H9 (cell line): ENCODE measurements around the gene ATF6. TPM values are rescaled to one million over a fixed set of nuclear protein-coding genes. Genes with fewer than 3 reads are reported as not detected.

Source experiments
- DNase-seq: peaks from one replicate; pipeline ENCODE4 v3.0.0-alpha.2; 2017
- H2AFZ ChIP-seq: one replicate; pipeline ENCODE4 v1.6.1; 2013; ENCODE audit warnings: mild to moderate bottlenecking, low read length, control low read depth, moderate library complexity
- H2AK5ac ChIP-seq: 2 replicates; pipeline ENCODE4 v1.6.1; 2013; ENCODE audit warnings: low read length, control low read depth, mixed read lengths; ENCODE audit not compliant: insufficient read length
- H2BK120ac ChIP-seq: one replicate; pipeline ENCODE4 v1.6.1; 2013; ENCODE audit warnings: low read depth, mild to moderate bottlenecking, low read length, control low read depth, inconsistent platforms; ENCODE audit not compliant: poor library complexity, severe bottlenecking
- H2BK12ac ChIP-seq: 2 replicates; pipeline ENCODE4 v1.6.1; 2013; ENCODE audit warnings: low read length, control low read depth, mixed read lengths, low read depth; ENCODE audit not compliant: insufficient read length
- H2BK15ac ChIP-seq: 2 replicates; pipeline ENCODE4 v1.6.1; 2013; ENCODE audit warnings: low read depth, low read length, control low read depth
- H2BK20ac ChIP-seq: one replicate; pipeline ENCODE4 v1.6.1; 2013; ENCODE audit warnings: low read depth, mild to moderate bottlenecking, low read length, control low read depth, inconsistent platforms; ENCODE audit not compliant: poor library complexity, severe bottlenecking
- H2BK5ac ChIP-seq: 2 replicates; pipeline ENCODE4 v1.6.1; 2013; ENCODE audit warnings: low read length, control low read depth, mixed read lengths; ENCODE audit not compliant: insufficient read length
- H3K14ac ChIP-seq: 2 replicates; pipeline ENCODE4 v1.6.1; 2013; ENCODE audit warnings: low read length, control low read depth; ENCODE audit not compliant: insufficient read depth
- H3K18ac ChIP-seq: 2 replicates; pipeline ENCODE4 v1.6.1; 2013; ENCODE audit warnings: low read depth, mild to moderate bottlenecking, mixed read lengths, low read length, control low read depth; ENCODE audit not compliant: insufficient read length
- H3K23ac ChIP-seq: 2 replicates; pipeline ENCODE4 v1.6.1; 2013; ENCODE audit warnings: low read length, control low read depth, mixed read lengths, low read depth; ENCODE audit not compliant: insufficient read length
- H3K23me2 ChIP-seq: 2 replicates; pipeline ENCODE4 v1.6.1; 2013; ENCODE audit warnings: low read depth, mild to moderate bottlenecking, mixed read lengths, low read length, control low read depth; ENCODE audit not compliant: insufficient read length, poor library complexity, severe bottlenecking
- H3K27ac ChIP-seq: 2 replicates; pipeline ENCODE4 v1.5.1; 2013; ENCODE audit warnings: low read length, control low read depth, mixed read lengths, low read depth; ENCODE audit not compliant: insufficient read length
- H3K27me3 ChIP-seq: 2 replicates; pipeline ENCODE4 v1.6.1; 2013; ENCODE audit warnings: low read length, control low read depth, inconsistent platforms; ENCODE audit not compliant: insufficient read depth
- H3K4ac ChIP-seq: 2 replicates; pipeline ENCODE4 v1.6.1; 2013; ENCODE audit warnings: low read depth, mild to moderate bottlenecking, control low read depth, inconsistent platforms, low read length, moderate library complexity
- H3K4me1 ChIP-seq: 2 replicates; pipeline ENCODE4 v1.6.1; 2013; ENCODE audit warnings: low read length, control low read depth, inconsistent platforms; ENCODE audit not compliant: insufficient read depth
- H3K4me2 ChIP-seq: 2 replicates; pipeline ENCODE4 v1.6.1; 2013; ENCODE audit warnings: low read length, control low read depth, mixed read lengths; ENCODE audit not compliant: insufficient read length, insufficient read depth
- H3K56ac ChIP-seq: 2 replicates; pipeline ENCODE4 v1.6.1; 2013; ENCODE audit warnings: low read depth, mild to moderate bottlenecking, mixed read lengths, low read length, control low read depth; ENCODE audit not compliant: insufficient read length
- H3K79me1 ChIP-seq: 2 replicates; pipeline ENCODE4 v1.6.1; 2013; ENCODE audit warnings: low read depth, mild to moderate bottlenecking, moderate library complexity, low read length, control low read depth, inconsistent platforms; ENCODE audit not compliant: insufficient read depth, poor library complexity, severe bottlenecking
- H3K79me2 ChIP-seq: 2 replicates; pipeline ENCODE4 v1.6.1; 2013; ENCODE audit warnings: low read length, control low read depth, inconsistent platforms; ENCODE audit not compliant: insufficient read depth
- H3K9ac ChIP-seq: 2 replicates; pipeline ENCODE4 v1.6.1; 2013; ENCODE audit warnings: low read length, control low read depth, mixed read lengths; ENCODE audit not compliant: insufficient read length; ENCODE audit errors: extremely low read depth
- H3K9me3 ChIP-seq: one replicate; pipeline ENCODE4 v1.6.1; 2013; ENCODE audit warnings: low read depth, low read length, inconsistent platforms; ENCODE audit not compliant: control insufficient read depth
- H3T11ph ChIP-seq: one replicate; pipeline ENCODE4 v1.6.1; 2013; ENCODE audit warnings: mild to moderate bottlenecking, low read length, control low read depth, inconsistent platforms
- H4K20me1 ChIP-seq: one replicate; pipeline ENCODE4 v1.6.1; 2013; ENCODE audit not compliant: control insufficient read depth, insufficient read length, insufficient read depth
- H4K5ac ChIP-seq: 2 replicates; pipeline ENCODE4 v1.6.1; 2013; ENCODE audit warnings: low read depth, mild to moderate bottlenecking, mixed read lengths, low read length, control low read depth; ENCODE audit not compliant: insufficient read length
- H4K8ac ChIP-seq: replicated peaks from 2 replicates; pipeline ENCODE4 v1.6.1; 2013; ENCODE audit warnings: low read length, control low read depth, mixed read lengths, low read depth; ENCODE audit not compliant: insufficient read length
- H4K91ac ChIP-seq: 2 replicates; pipeline ENCODE4 v1.6.1; 2013; ENCODE audit warnings: low read depth, mild to moderate bottlenecking, moderate library complexity, mixed read lengths, low read length, control low read depth; ENCODE audit not compliant: insufficient read length
- H3K27ac Mint-ChIP-seq, 3 experiments: 2 replicates in 2 of 3; 3 replicates in 1 of 3; pipeline ENCODE4 v1.8.0; 2020 to 2021; ENCODE audit warnings: mixed read lengths in 3 of 3, mild to moderate bottlenecking in 1 of 3, moderate library complexity in 1 of 3
- H3K27me3 Mint-ChIP-seq: 2 replicates; pipeline ENCODE4 v1.8.0; 2021; ENCODE audit warnings: low read depth, mild to moderate bottlenecking, moderate library complexity, mixed read lengths
- H3K36me3 Mint-ChIP-seq, 3 experiments: 2 replicates in 2 of 3; 3 replicates in 1 of 3; pipeline ENCODE4 v1.8.0; 2020 to 2021; ENCODE audit warnings: low read depth in 3 of 3, mixed read lengths in 3 of 3; ENCODE audit not compliant: insufficient read depth in 1 of 3
- H3K4me1 Mint-ChIP-seq, 2 experiments: 2 replicates each; pipeline ENCODE4 v1.8.0; 2020; ENCODE audit warnings: mixed read lengths in 2 of 2
- H3K4me3 Mint-ChIP-seq, 2 experiments: 2 replicates in 1 of 2; 3 replicates in 1 of 2; pipeline ENCODE4 v1.8.0; 2020 to 2021; ENCODE audit warnings: mild to moderate bottlenecking in 2 of 2, mixed read lengths in 2 of 2, moderate library complexity in 1 of 2
- H3K9me3 Mint-ChIP-seq, 2 experiments: 2 replicates in 1 of 2; 3 replicates in 1 of 2; pipeline ENCODE4 v1.8.0; 2020; ENCODE audit warnings: mild to moderate bottlenecking in 2 of 2, mixed read lengths in 2 of 2, moderate library complexity in 1 of 2
- WGBS: extraction: QIAGEN DNeasy Blood & Tissue Kit; methylation state at CpG from one replicate; pipeline ENCODE4 v1.1.7; 2013; ENCODE audit warnings: missing lambda C conversion rate, low lambda C conversion rate, mixed read lengths; ENCODE audit not compliant: insufficient read length; ENCODE audit errors: extremely low coverage; 5-methylcytosine and 5-hydroxymethylcytosine counted together
- total RNA-seq: library from RNA; stranded (reverse); gene quantifications from 2 replicates; pipeline ENCODE4 v1.2.1, GENCODE V29; 2021
- TF ChIP-seq, protein P1 (sequence below): fragments of 200-600 bp; sonication (generic); conservative IDR thresholded peaks from 3 replicates; pipeline ENCODE4 v1.8.0; 2021; ENCODE audit warnings: antibody characterized with exemption, mild to moderate bottlenecking

Gene ATF6
- total RNA-seq, 1 experiment from 2014 or later, result 11.2 TPM

DNA sequence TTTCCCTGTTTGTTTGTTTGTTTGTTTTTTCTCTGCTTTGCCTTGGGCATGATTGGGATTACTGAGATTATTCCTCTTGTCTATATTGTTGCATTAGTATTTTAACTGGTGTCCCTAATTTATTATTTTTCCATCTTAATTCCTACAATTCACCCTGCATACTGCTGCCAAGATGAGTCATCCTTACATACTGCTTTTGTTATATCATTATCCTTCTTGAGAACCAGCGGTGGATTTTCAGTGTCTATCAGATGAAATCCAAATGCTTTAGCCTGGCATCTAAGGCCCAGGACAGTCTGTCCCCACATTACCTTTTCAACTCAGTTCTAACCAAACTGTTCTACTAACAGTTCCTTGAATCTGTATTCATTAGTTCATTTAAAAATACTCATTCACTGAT lies 155.9 kb downstream of the ATF6 start:
- Histone ChIP-seq H3K56ac (no peak overlapping the region), H2AFZ (no peak overlapping the region), H3K23me2 (no peaks in the 10 kb centered on the region), H2AK5ac (no peak overlapping the region), H3K4ac (no peak overlapping the region), H3K23ac (no peak overlapping the region), H4K91ac (no peak overlapping the region), H2BK120ac (no peak overlapping the region), H2BK5ac (no peak overlapping the region), H3K27ac (no peak overlapping the region), H4K20me1 (no peaks in the 10 kb centered on the region), H3K27me3 (no peaks in the 10 kb centered on the region), H3K9me3 (no peaks in the 10 kb centered on the region), H3K4me1 (no peaks in the 10 kb centered on the region), H4K8ac (no peak overlapping the region), H3K79me1 (no peaks in the 10 kb centered on the region), H3K14ac (no peak overlapping the region), H3K4me2 (no peak overlapping the region), H2BK20ac (no peak overlapping the region), H4K5ac (no peak overlapping the region), H3K9ac (no peak overlapping the region), H3K18ac (no peak overlapping the region), H2BK12ac (no peak overlapping the region), H3K79me2 (no peaks in the 10 kb centered on the region), H3T11ph (no peak overlapping the region), H2BK15ac (no peak overlapping the region)
- H3K4me3 Mint-ChIP-seq, result no peak overlapping the region
- no CpG with 5 or more reads among the region's 1 CpG for whole genome bisulfite sequencing
- H3K27me3 Mint-ChIP-seq, result no peaks in the 10 kb centered on the region
- no peak for DNase-seq
- TF ChIP-seq, protein P1, sequence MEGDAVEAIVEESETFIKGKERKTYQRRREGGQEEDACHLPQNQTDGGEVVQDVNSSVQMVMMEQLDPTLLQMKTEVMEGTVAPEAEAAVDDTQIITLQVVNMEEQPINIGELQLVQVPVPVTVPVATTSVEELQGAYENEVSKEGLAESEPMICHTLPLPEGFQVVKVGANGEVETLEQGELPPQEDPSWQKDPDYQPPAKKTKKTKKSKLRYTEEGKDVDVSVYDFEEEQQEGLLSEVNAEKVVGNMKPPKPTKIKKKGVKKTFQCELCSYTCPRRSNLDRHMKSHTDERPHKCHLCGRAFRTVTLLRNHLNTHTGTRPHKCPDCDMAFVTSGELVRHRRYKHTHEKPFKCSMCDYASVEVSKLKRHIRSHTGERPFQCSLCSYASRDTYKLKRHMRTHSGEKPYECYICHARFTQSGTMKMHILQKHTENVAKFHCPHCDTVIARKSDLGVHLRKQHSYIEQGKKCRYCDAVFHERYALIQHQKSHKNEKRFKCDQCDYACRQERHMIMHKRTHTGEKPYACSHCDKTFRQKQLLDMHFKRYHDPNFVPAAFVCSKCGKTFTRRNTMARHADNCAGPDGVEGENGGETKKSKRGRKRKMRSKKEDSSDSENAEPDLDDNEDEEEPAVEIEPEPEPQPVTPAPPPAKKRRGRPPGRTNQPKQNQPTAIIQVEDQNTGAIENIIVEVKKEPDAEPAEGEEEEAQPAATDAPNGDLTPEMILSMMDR, result no peak
- no peaks in the 10 kb centered on the region for H3K36me3 Mint-ChIP-seq
- H3K9me3 Mint-ChIP-seq, result no peaks in the 10 kb centered on the region
- no peak overlapping the region for H3K27ac Mint-ChIP-seq
- peaks cover 4 to 9% of the 10 kb centered on the region in 2 experiments; a peak in 2 of 4 replicates for H3K4me1 Mint-ChIP-seq
